Liver (tissue), 9 donors: ENCODE results near the gene AKIRIN1. TPM values are rescaled to one million over a fixed set of nuclear protein-coding genes. Genes with fewer than 3 reads are reported as not detected.
"Not testable (repeated sequence)": the region's sequence is repeated elsewhere in the genome, so short reads cannot be mapped to it uniquely, and the experiment has no call there.

Source experiments
- DNase-seq: peaks from one replicate; pipeline ENCODE4 v3.0.0-alpha.2; 2017; ENCODE audit warnings: low spot score
- H3K27ac ChIP-seq, 2 donors: one replicate each; pipeline ENCODE4 v1.7.0; 2013; ENCODE audit warnings: inconsistent platforms in 2 of 2, low read length in 2 of 2, control low read depth in 1 of 2, low read depth in 1 of 2, mild to moderate bottlenecking in 1 of 2
- H3K27me3 ChIP-seq, 4 donors: one replicate each; pipeline versions ENCODE4 v1.6.1 to v1.7.0; 2013; ENCODE audit warnings: low read length in 3 of 4, inconsistent platforms in 1 of 4, mild to moderate bottlenecking in 1 of 4, moderate library complexity in 1 of 4; ENCODE audit not compliant: control insufficient read depth in 4 of 4, insufficient read depth in 4 of 4
- H3K36me3 ChIP-seq, 4 donors: one replicate each; pipeline versions ENCODE4 v1.6.1 to v1.7.0; 2013; ENCODE audit warnings: low read length in 3 of 4, mild to moderate bottlenecking in 3 of 4, low read depth in 1 of 4, moderate library complexity in 1 of 4; ENCODE audit not compliant: control insufficient read depth in 4 of 4, insufficient read depth in 3 of 4
- H3K4me1 ChIP-seq, 4 donors: one replicate each; pipeline versions ENCODE4 v1.6.1 to v1.7.0; 2013; ENCODE audit warnings: low read length in 3 of 4, mild to moderate bottlenecking in 3 of 4, moderate library complexity in 1 of 4; ENCODE audit not compliant: control insufficient read depth in 4 of 4, insufficient read depth in 4 of 4
- H3K4me3 ChIP-seq, 3 donors: one replicate each; pipeline versions ENCODE4 v1.6.1 to v1.7.0; 2013; ENCODE audit warnings: low read length in 3 of 3, control low read depth in 1 of 3, low read depth in 1 of 3, mild to moderate bottlenecking in 1 of 3
- H3K9ac ChIP-seq, 2 donors: one replicate each; pipeline ENCODE4 v1.7.0; 2013; ENCODE audit warnings: low read length in 2 of 2, mild to moderate bottlenecking in 2 of 2, moderate library complexity in 2 of 2, control low read depth in 1 of 2, low read depth in 1 of 2
- H3K9me3 ChIP-seq, 4 donors: one replicate each; pipeline versions ENCODE4 v1.6.1 to v1.7.0; 2013; ENCODE audit warnings: low read length in 3 of 4; ENCODE audit not compliant: control insufficient read depth in 4 of 4
- EGR1 ChIP-seq, 2 donors: IDR thresholded peaks; 2 replicates each; pipeline ENCODE4 v1.6.1; 2016 to 2018; ENCODE audit warnings: antibody characterized with exemption in 2 of 2, low read depth in 2 of 2
- FOXA1 ChIP-seq: IDR thresholded peaks from 2 replicates; pipeline ENCODE4 v1.6.1; 2016; ENCODE audit warnings: antibody characterized with exemption
- GABPA ChIP-seq, 2 donors: IDR thresholded peaks in 1 of 2; conservative IDR thresholded peaks in 1 of 2; 2 replicates each; pipeline ENCODE4 v1.6.1; 2016; ENCODE audit warnings: antibody characterized with exemption in 2 of 2, mild to moderate bottlenecking in 1 of 2, moderate library complexity in 1 of 2
- HNF4A ChIP-seq, 2 donors: conservative IDR thresholded peaks; 2 replicates each; pipeline ENCODE4 v1.6.1; 2016; ENCODE audit warnings: antibody characterized with exemption in 2 of 2, mild to moderate bottlenecking in 2 of 2
- HNF4G ChIP-seq: IDR thresholded peaks from 2 replicates; pipeline ENCODE4 v1.6.1; 2016; ENCODE audit warnings: antibody characterized with exemption
- NR2F2 ChIP-seq: IDR thresholded peaks from 2 replicates; pipeline ENCODE4 v1.6.1; 2016; ENCODE audit warnings: antibody characterized with exemption
- RAD21 ChIP-seq, 2 donors: IDR thresholded peaks; 2 replicates each; pipeline ENCODE4 v1.6.1; 2016; ENCODE audit warnings: antibody characterized with exemption in 2 of 2, mild to moderate bottlenecking in 2 of 2
- RXRA ChIP-seq, 2 donors: IDR thresholded peaks; 2 replicates each; pipeline ENCODE4 v1.6.1; 2017 to 2018; ENCODE audit warnings: antibody characterized with exemption in 2 of 2, mild to moderate bottlenecking in 1 of 2
- SP1 ChIP-seq: IDR thresholded peaks from 2 replicates; pipeline ENCODE4 v1.6.1; 2018; ENCODE audit warnings: antibody characterized with exemption, mild to moderate bottlenecking
- TAF1 ChIP-seq: conservative IDR thresholded peaks from 2 replicates; pipeline ENCODE4 v1.6.1; 2016; ENCODE audit warnings: antibody characterized with exemption, mild to moderate bottlenecking
- YY1 ChIP-seq: IDR thresholded peaks from 2 replicates; pipeline ENCODE4 v1.6.1; 2016; ENCODE audit warnings: antibody characterized with exemption, mild to moderate bottlenecking
- WGBS: extraction: QIAGEN DNeasy Blood & Tissue Kit; methylation state at CpG from one replicate; pipeline ENCODE4 v1.1.7; 2013; 5-methylcytosine and 5-hydroxymethylcytosine counted together
- polyA plus RNA-seq, 2 donors: library from polyadenylated mRNA; stranded (reverse) in 1 of 2; unstranded in 1 of 2; fragments of 200-250 nt in 1 of 2; fragments of >200 nt in 1 of 2; fragmentation: Nextera tagmentation in 1 of 2; extraction: Ambion mirVana in 1 of 2; gene quantifications; one replicate each; pipeline versions ENCODE4 v1.2.1 to v1.2.3, GENCODE V29; 2013 to 2015
- total RNA-seq, 2 donors: library from RNA; depleted of rRNA; stranded (reverse); fragments of >200 nt; gene quantifications; one replicate each; pipeline ENCODE4 v1.2.3, GENCODE V29; 2014
- TF ChIP-seq, protein P1 (sequence below): IDR thresholded peaks from 2 replicates; pipeline ENCODE4 v1.6.1; 2016; ENCODE audit warnings: antibody characterized with exemption
- TF ChIP-seq, protein P2 (sequence below): IDR thresholded peaks from 2 replicates; pipeline ENCODE4 v1.6.1; 2016; ENCODE audit warnings: antibody characterized with exemption
- TF ChIP-seq, protein P3 (sequence below): fragments of 150-350 bp; IDR thresholded peaks from 2 replicates; pipeline ENCODE4 v1.5.1; 2017; ENCODE audit warnings: improper control_type of control experiment, low read depth, low read length; ENCODE audit not compliant: missing input control
- TF ChIP-seq, protein P4 (sequence below): IDR thresholded peaks from 2 replicates; pipeline ENCODE4 v1.6.1; 2016; ENCODE audit warnings: antibody characterized with exemption
- TF ChIP-seq, protein P5 (sequence below): IDR thresholded peaks from 2 replicates; pipeline ENCODE4 v1.6.1; 2016; ENCODE audit warnings: antibody characterized with exemption, mild to moderate bottlenecking
- donor health status: healthy.
- donor health status: healthy.
- donor health status: healthy.
- donor health status: healthy.
- donor health status: healthy.

The AKIRIN1 gene
- total and polyA plus RNA-seq, 4 donors, result 18.2 to 52.4 (median 26.8) TPM

DNA sequence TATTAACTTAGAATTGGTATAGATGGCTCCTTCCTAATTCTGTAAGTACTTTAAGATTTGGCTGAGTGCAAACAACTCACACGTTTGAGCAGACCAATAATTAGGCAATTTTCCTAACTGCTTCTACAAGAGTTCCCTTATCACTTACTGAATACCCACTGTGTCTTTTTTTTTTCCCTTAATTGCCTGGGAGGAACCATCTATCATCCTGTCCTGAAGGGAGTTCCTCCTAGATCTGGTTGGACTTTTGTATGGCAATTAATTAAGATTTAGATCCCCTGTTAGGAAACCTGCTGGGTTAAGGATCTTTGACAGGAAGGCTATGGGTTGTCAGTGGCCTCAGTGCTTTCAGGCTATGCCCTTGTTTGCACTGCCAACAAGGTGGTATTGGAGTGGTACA is 11.7 kb upstream of the AKIRIN1 start:
- H3K4me3 ChIP-seq, H3K9me3 ChIP-seq, H3K27me3 ChIP-seq, H3K4me1 ChIP-seq, H3K27ac ChIP-seq, H3K9ac ChIP-seq, H3K36me3 ChIP-seq, DNase-seq: not testable (repeated sequence)
- WGBS, result 71% methylated on average over 1 of the region's 1 CpG

DNA sequence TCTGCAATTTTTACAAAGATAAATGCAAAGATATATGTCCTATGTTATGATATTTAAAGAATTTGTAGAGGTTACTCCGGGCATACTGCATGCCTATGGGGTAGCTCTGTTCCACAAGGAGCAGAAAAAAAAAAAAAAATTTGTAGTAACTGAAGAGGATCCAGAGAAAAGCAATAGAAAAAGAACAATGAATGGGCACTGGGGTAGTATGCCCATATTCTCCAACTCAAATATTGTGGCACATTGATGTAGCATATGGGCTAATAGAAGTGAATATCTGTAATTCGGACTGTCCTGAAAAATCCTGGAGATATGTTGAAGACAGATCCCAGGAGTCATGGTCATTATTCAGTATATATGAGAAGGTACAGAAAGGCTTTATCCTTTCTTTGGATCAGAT is 1.1 kb upstream of the AKIRIN1 start:
- no peak for DNase-seq
- no peaks in the 10 kb centered on the region for H3K27me3 ChIP-seq
- TF ChIP-seq HNF4G (no peak), HNF4A (conservative IDR thresholded peaks at IDR 0.05) (no peak), FOXA1 (no peak), EGR1 (IDR thresholded peaks at IDR 0.05; ENCODE audit: low read depth in 2 of 2) (no peak), RAD21 (IDR thresholded peaks at IDR 0.05) (no peak), GABPA (IDR thresholded peaks at IDR 0.05 in 1 of 2, conservative IDR thresholded peaks at IDR 0.05 in 1 of 2) (no peak), RXRA (IDR thresholded peaks at IDR 0.05) (no peak), SP1 (no peak), TAF1 (no peak), NR2F2 (no peak), YY1 (no peak)
- TF ChIP-seq, protein P1, sequence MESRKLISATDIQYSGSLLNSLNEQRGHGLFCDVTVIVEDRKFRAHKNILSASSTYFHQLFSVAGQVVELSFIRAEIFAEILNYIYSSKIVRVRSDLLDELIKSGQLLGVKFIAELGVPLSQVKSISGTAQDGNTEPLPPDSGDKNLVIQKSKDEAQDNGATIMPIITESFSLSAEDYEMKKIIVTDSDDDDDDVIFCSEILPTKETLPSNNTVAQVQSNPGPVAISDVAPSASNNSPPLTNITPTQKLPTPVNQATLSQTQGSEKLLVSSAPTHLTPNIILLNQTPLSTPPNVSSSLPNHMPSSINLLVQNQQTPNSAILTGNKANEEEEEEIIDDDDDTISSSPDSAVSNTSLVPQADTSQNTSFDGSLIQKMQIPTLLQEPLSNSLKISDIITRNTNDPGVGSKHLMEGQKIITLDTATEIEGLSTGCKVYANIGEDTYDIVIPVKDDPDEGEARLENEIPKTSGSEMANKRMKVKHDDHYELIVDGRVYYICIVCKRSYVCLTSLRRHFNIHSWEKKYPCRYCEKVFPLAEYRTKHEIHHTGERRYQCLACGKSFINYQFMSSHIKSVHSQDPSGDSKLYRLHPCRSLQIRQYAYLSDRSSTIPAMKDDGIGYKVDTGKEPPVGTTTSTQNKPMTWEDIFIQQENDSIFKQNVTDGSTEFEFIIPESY, result no peak
- TF ChIP-seq, protein P2, sequence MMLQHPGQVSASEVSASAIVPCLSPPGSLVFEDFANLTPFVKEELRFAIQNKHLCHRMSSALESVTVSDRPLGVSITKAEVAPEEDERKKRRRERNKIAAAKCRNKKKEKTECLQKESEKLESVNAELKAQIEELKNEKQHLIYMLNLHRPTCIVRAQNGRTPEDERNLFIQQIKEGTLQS, result no peak
- TF ChIP-seq, protein P3, sequence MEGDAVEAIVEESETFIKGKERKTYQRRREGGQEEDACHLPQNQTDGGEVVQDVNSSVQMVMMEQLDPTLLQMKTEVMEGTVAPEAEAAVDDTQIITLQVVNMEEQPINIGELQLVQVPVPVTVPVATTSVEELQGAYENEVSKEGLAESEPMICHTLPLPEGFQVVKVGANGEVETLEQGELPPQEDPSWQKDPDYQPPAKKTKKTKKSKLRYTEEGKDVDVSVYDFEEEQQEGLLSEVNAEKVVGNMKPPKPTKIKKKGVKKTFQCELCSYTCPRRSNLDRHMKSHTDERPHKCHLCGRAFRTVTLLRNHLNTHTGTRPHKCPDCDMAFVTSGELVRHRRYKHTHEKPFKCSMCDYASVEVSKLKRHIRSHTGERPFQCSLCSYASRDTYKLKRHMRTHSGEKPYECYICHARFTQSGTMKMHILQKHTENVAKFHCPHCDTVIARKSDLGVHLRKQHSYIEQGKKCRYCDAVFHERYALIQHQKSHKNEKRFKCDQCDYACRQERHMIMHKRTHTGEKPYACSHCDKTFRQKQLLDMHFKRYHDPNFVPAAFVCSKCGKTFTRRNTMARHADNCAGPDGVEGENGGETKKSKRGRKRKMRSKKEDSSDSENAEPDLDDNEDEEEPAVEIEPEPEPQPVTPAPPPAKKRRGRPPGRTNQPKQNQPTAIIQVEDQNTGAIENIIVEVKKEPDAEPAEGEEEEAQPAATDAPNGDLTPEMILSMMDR, result no peak
- TF ChIP-seq, protein P4, sequence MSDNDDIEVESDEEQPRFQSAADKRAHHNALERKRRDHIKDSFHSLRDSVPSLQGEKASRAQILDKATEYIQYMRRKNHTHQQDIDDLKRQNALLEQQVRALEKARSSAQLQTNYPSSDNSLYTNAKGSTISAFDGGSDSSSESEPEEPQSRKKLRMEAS, result no peak
- TF ChIP-seq, protein P5, sequence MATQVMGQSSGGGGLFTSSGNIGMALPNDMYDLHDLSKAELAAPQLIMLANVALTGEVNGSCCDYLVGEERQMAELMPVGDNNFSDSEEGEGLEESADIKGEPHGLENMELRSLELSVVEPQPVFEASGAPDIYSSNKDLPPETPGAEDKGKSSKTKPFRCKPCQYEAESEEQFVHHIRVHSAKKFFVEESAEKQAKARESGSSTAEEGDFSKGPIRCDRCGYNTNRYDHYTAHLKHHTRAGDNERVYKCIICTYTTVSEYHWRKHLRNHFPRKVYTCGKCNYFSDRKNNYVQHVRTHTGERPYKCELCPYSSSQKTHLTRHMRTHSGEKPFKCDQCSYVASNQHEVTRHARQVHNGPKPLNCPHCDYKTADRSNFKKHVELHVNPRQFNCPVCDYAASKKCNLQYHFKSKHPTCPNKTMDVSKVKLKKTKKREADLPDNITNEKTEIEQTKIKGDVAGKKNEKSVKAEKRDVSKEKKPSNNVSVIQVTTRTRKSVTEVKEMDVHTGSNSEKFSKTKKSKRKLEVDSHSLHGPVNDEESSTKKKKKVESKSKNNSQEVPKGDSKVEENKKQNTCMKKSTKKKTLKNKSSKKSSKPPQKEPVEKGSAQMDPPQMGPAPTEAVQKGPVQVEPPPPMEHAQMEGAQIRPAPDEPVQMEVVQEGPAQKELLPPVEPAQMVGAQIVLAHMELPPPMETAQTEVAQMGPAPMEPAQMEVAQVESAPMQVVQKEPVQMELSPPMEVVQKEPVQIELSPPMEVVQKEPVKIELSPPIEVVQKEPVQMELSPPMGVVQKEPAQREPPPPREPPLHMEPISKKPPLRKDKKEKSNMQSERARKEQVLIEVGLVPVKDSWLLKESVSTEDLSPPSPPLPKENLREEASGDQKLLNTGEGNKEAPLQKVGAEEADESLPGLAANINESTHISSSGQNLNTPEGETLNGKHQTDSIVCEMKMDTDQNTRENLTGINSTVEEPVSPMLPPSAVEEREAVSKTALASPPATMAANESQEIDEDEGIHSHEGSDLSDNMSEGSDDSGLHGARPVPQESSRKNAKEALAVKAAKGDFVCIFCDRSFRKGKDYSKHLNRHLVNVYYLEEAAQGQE, result no peak
- peak overlapping the region in 1 of 2 donors; percentile 74 for H3K27ac ChIP-seq
- peaks cover 0 to 2% (median 0%) of the 10 kb centered on the region in 4 donors for H3K36me3 ChIP-seq
- 87% methylated on average over 2 of the region's 2 CpGs for WGBS
- H3K9me3 ChIP-seq, result no peaks in the 10 kb centered on the region
- no peak overlapping the region for H3K9ac ChIP-seq
- H3K4me1 ChIP-seq, result peaks cover 2 to 30% (median 27%) of the 10 kb centered on the region in 4 donors
- H3K4me3 ChIP-seq, result no peak overlapping the region
